NCI-H2196 (cell line): ENCODE results near the gene PHACTR2.
A peak's percentile ranks its signal among the peaks of the same experiment; 100 is the strongest.
"Not testable (repeated sequence)": the region's sequence is repeated elsewhere in the genome, so short reads cannot be mapped to it uniquely, and the experiment has no call there.

Experiments used
- DNase-seq: peaks from one replicate; lab custom pipeline; 2025; ENCODE audit not compliant: unreplicated experiment; lab: John Stamatoyannopoulos, UW

The PHACTR2 gene

GRCh38 chr6:143806282-143807102, 128.7 kb downstream of the PHACTR2 start:
- DNase-seq, result no peak

- DNase-seq, result no peak
Observed at GRCh38 chr6:143807103-143807772, 129.5 kb downstream of the PHACTR2 start.

GRCh38 chr6:143810745-143811144, 133.0 kb downstream of the PHACTR2 start:
- no peak for DNase-seq

GRCh38 chr6:143811501-143812157, 133.9 kb downstream of the PHACTR2 start:
- DNase-seq, result no peak

- no peak for DNase-seq
Observed at GRCh38 chr6:143817621-143818020, 139.9 kb downstream of the PHACTR2 start.

- no peak for DNase-seq
Observed at GRCh38 chr6:143821359-143821758, 143.6 kb downstream of the PHACTR2 start.

- DNase-seq, result no peak
Observed at GRCh38 chr6:143822584-143823024, 144.8 kb downstream of the PHACTR2 start.

GRCh38 chr6:143823548-143823947, 145.8 kb downstream of the PHACTR2 start:
- no peak for DNase-seq

GRCh38 chr6:143828572-143828971, 150.8 kb downstream of the PHACTR2 start:
- DNase-seq, result no peak

- DNase-seq, result no peak
Observed at GRCh38 chr6:143836150-143836549, 158.4 kb downstream of the PHACTR2 start.

GRCh38 chr6:143838395-143838794, 160.6 kb downstream of the PHACTR2 start:
- no peak for DNase-seq

- no peak for DNase-seq
Observed at GRCh38 chr6:143839196-143839595, 161.4 kb downstream of the PHACTR2 start.

GRCh38 chr6:143840595-143841265, 163.0 kb downstream of the PHACTR2 start:
- no peak for DNase-seq

- peak; percentile 65 for DNase-seq
Observed at GRCh38 chr6:143842461-143842901, 164.7 kb downstream of the PHACTR2 start.

- DNase-seq, result peak; percentile 95
Observed at GRCh38 chr6:143842902-143843676, 165.3 kb downstream of the PHACTR2 start, which contains the start of gene LTV1. LTV1 (plus strand) TSS chr6:143843338; CDS start chr6:143843478, 140 bp downstream.

GRCh38 chr6:143843677-143843999, 165.9 kb downstream of the PHACTR2 start:
- DNase-seq, result no peak

GRCh38 chr6:143844006-143844405, 166.2 kb downstream of the PHACTR2 start:
- DNase-seq, result no peak

GRCh38 chr6:143845033-143845432, 167.3 kb downstream of the PHACTR2 start:
- DNase-seq, result no peak

GRCh38 chr6:143851706-143852105, 173.9 kb downstream of the PHACTR2 start:
- DNase-seq, result not testable (repeated sequence)

- not testable (repeated sequence) for DNase-seq
Observed at GRCh38 chr6:143855057-143855456, 177.3 kb downstream of the PHACTR2 start.
